Right atrium auricular region (tissue), 2 donors: Measurements from ENCODE around the gene SLC35D3. TPM values are rescaled to one million over a fixed set of nuclear protein-coding genes. Genes with fewer than 3 reads are reported as not detected.

ENCODE experiments used
- DNase-seq: peaks from one replicate; pipeline ENCODE4 v3.0.0-alpha.2; 2019; ENCODE audit warnings: low spot score
- H3K27ac ChIP-seq, 2 donors: fragments of 200-600 bp; sonication (generic); 1 replicate in 1 of 2; 2 replicates in 1 of 2; pipeline ENCODE4 v1.5.1; 2016 to 2019
- H3K27me3 ChIP-seq, 2 donors: fragments of 200-600 bp; sonication (generic); one replicate each; pipeline versions ENCODE4 v1.5.1 to v1.6.0; 2017 to 2019
- H3K36me3 ChIP-seq: fragments of 200-600 bp; sonication (generic); one replicate; pipeline ENCODE4 v1.5.1; 2016
- H3K4me1 ChIP-seq, 2 donors: fragments of 200-600 bp; sonication (generic); one replicate each; pipeline versions ENCODE4 v1.5.1 to v1.6.0; 2017 to 2019
- H3K4me3 ChIP-seq, 2 donors: fragments of 200-600 bp; sonication (generic); 1 replicate in 1 of 2; 2 replicates in 1 of 2; pipeline ENCODE4 v1.5.1; 2017 to 2019; ENCODE audit warnings: mild to moderate bottlenecking in 1 of 2, moderate library complexity in 1 of 2
- H3K9me3 ChIP-seq, 2 donors: fragments of 200-600 bp; sonication (generic); one replicate each; pipeline ENCODE4 v1.5.1; 2019
- CTCF ChIP-seq, 2 donors: fragments of 200-600 bp; sonication (generic); IDR thresholded peaks; one replicate each; pipeline ENCODE4 v1.5.1; 2019; ENCODE audit warnings: antibody characterized with exemption in 2 of 2
- total RNA-seq, 2 donors: library from RNA; depleted of rRNA; stranded (reverse); fragments of >200 nt; gene quantifications; one replicate each; pipeline ENCODE4 v1.1.0, GENCODE V29; 2016

Gene SLC35D3
- total RNA-seq, 2 donors from 2014 or later: not detected

GRCh38 chr6:136889271-136890193 is 32.6 kb upstream of the SLC35D3 start:
- no peaks in the 10 kb centered on the region for H3K36me3 ChIP-seq
- H3K4me3 ChIP-seq: no peak overlapping the region
- no peaks in the 10 kb centered on the region for H3K9me3 ChIP-seq
- TF ChIP-seq CTCF (IDR thresholded peaks at IDR 0.05): no peak
- DNase-seq: no peak
- H3K27me3 ChIP-seq: no peaks in the 10 kb centered on the region
- no peaks in the 10 kb centered on the region for H3K4me1 ChIP-seq
- H3K27ac ChIP-seq: no peak overlapping the region

GRCh38 chr6:136890194-136890839 is 31.8 kb upstream of the SLC35D3 start:
- no peak overlapping the region for H3K4me3 ChIP-seq
- no peaks in the 10 kb centered on the region for H3K9me3 ChIP-seq
- H3K27ac ChIP-seq: no peak overlapping the region
- H3K4me1 ChIP-seq: no peaks in the 10 kb centered on the region
- TF ChIP-seq CTCF (IDR thresholded peaks at IDR 0.05): no peak
- H3K36me3 ChIP-seq: no peaks in the 10 kb centered on the region
- H3K27me3 ChIP-seq: no peaks in the 10 kb centered on the region
- DNase-seq: no peak

GRCh38 chr6:136890986-136891385 is 31.1 kb upstream of the SLC35D3 start:
- no peak for DNase-seq
- no peak overlapping the region for H3K27ac ChIP-seq
- H3K4me1 ChIP-seq: no peaks in the 10 kb centered on the region
- no peaks in the 10 kb centered on the region for H3K36me3 ChIP-seq
- TF ChIP-seq CTCF (IDR thresholded peaks at IDR 0.05): no peak
- H3K4me3 ChIP-seq: no peak overlapping the region
- no peaks in the 10 kb centered on the region for H3K27me3 ChIP-seq
- H3K9me3 ChIP-seq: no peaks in the 10 kb centered on the region

DNA sequence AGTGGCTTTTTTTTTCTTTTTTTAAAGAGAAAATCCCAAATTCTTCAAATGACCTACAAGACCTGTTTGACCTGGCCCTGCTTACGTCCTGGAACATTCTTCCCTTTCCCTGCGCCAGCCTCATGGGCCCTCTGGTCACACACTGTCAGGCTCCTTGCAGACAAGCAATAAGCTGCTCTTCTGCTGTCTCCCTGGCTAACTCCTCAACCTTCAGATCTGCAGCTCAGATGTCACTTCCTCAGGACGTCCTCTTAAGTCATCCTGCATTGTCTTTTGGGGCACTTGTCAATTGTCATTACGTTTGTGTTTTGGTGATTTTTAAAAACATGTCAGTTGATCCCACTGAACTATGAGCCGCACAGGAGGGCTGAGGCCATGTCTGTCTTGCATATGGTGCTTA is 28.9 kb upstream of the SLC35D3 start:
- no peak for TF ChIP-seq CTCF (IDR thresholded peaks at IDR 0.05)
- Histone ChIP-seq H3K27ac (no peak overlapping the region), H3K27me3 (no peaks in the 10 kb centered on the region), H3K4me3 (no peak overlapping the region), H3K36me3 (no peaks in the 10 kb centered on the region), H3K9me3 (no peaks in the 10 kb centered on the region), H3K4me1 (no peaks in the 10 kb centered on the region)
- DNase-seq: no peak

DNA sequence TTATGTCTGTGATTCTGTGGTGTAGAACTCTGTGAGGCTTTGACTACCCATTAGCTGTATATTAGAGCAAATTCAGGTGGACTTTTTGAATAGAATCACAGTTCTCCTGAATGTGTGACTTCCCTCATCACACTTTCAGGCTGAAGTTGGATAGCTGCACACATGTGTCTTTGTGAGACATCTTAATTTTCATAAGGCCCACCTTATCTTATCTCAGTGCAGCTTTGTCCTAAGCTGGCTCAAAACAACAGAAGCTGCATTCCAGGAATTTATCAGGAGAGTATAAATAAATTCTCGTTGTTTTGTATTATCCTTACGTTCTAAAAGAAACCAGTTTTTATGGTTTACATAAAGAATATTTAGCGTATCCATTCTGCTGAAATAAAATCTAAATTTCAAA is 26.2 kb upstream of the SLC35D3 start:
- no peak for DNase-seq
- no peaks in the 10 kb centered on the region for H3K4me1 ChIP-seq
- no peaks in the 10 kb centered on the region for H3K27me3 ChIP-seq
- H3K27ac ChIP-seq: no peak overlapping the region
- H3K9me3 ChIP-seq: no peaks in the 10 kb centered on the region
- TF ChIP-seq CTCF (IDR thresholded peaks at IDR 0.05): no peak
- H3K36me3 ChIP-seq: peaks cover 7% of the 10 kb centered on the region
- no peak overlapping the region for H3K4me3 ChIP-seq
